Fibroblast of skin of abdomen (primary cell): ENCODE results near the gene PFKFB4.

ENCODE experiments used
- DNase-seq: peaks from one replicate; pipeline ENCODE4 v3.0.0-alpha.2; 2013

The PFKFB4 gene

GRCh38 chr3:48584836-48585235, 28.2 kb upstream of the PFKFB4 start:
- no peak for DNase-seq

GRCh38 chr3:48581621-48582481, 25.2 kb upstream of the PFKFB4 start:
- no peak for DNase-seq

DNA sequence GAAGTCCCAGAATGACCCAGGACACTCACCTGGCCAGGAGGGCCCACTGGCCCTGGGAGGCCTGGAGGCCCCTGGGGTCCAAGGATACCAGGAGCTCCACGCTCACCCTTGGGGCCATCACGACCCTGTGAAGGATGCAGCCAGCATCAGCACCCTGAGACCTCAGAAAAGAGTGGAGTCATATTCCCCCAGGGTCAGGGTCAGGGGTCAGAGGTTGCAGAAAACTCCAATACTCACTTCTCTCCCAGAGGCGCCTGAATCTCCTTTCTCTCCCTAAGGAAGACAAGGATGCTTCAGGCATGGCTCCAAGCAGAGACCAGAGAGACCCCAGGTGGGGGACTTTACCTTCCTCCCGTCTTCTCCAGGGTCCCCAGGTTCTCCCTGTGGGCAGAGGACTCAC, 20.0 kb upstream of the PFKFB4 start:
- no peak for DNase-seq

DNA sequence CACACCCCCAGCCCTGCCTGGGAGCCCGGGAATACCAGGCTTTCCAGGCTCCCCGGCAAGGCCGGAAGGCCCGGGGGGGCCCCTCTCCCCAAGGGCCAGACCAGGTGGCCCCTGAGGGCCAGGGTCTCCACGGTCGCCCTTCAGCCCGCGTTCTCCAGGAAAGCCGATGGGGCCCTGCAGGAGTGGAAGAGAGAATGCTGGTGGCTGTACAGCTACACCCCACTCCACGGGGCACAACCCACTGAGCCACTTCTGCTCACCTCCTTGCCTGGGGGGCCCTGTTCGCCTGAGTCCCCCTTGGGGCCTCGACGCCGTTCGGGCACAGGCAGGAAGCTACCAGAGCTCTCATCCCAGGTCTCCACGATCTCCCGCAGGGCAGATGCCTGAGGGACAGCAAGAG, 18.8 kb upstream of the PFKFB4 start:
- DNase-seq = no peak

- DNase-seq = no peak
These were observed 17.5 kb upstream of the PFKFB4 start for GRCh38 chr3:48573973-48574585.

DNA sequence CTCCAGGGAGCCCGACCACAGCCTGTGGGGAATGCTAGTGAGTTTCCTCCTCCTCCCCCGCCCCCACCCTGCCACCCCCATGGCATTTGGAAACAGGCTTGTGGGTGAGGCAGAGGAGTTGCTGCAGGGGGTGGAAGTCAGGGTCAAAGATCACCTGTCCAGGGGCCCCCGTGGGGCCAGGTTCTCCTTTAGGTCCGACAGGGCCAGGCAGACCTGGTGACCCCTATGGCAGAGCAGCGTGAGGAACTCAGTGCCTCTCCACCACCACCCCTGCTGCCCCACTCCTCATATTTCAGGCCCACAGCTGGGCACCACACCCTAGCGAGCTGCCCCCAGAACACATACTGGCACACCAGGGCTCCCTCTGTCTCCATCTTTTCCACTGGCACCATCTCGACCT, 15.9 kb upstream of the PFKFB4 start:
- DNase-seq = no peak

- no peak for DNase-seq
These were observed 15.3 kb upstream of the PFKFB4 start for GRCh38 chr3:48571938-48572337.

GRCh38 chr3:48569808-48570450, 13.3 kb upstream of the PFKFB4 start:
- no peak for DNase-seq

- DNase-seq = no peak
These were observed 12.8 kb upstream of the PFKFB4 start for GRCh38 chr3:48569400-48569799.

GRCh38 chr3:48568476-48568875, 11.9 kb upstream of the PFKFB4 start:
- DNase-seq = no peak

GRCh38 chr3:48567500-48567899, 10.9 kb upstream of the PFKFB4 start:
- no peak for DNase-seq

GRCh38 chr3:48567090-48567489, 10.5 kb upstream of the PFKFB4 start:
- no peak for DNase-seq

- no peak for DNase-seq
These were observed 9.8 kb upstream of the PFKFB4 start for GRCh38 chr3:48566401-48566760.

GRCh38 chr3:48565591-48566400, 9.2 kb upstream of the PFKFB4 start:
- peak; percentile 48 for DNase-seq

GRCh38 chr3:48565186-48565585, 8.6 kb upstream of the PFKFB4 start:
- no peak for DNase-seq

DNA sequence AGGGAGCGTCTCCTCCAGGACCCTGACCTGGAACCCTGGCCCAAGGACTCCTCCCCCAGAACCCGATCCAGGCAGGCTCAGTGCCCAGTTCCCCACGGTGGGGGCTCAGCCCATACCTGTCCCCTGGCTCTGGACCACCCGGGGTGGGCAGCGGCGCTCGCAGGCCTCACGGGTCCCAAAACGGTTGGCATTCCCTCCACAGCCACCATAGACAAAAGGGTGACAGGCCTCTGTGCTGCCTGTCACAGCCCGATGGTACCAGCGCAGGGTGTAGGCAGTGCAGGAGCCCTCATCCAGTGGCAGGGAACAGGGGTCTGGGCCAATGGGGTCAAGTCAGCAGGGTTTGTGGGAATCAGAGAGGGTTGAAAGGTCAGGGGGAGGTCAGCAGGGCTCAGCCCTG, 8.1 kb upstream of the PFKFB4 start:
- no peak for DNase-seq

DNA sequence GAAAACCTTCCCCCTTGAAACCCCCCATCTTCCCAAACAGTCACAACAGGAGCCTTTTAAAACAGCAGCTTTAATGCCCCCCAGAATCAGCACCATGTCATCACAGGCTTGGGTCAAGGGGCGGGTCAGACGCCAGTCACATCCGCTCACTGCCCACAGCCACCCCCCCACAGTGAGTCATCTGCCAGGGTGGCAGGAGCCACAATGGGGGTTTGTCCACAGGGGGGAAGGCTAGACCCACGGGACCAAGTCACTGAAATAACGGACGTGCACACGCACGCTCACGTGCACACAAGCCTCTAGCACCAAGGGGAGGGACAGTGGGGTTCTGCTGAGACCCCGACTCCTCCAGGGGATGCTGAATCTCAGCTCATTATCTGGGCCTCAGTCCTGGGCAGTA, 7.4 kb upstream of the PFKFB4 start:
- peak; percentile 45 for DNase-seq

GRCh38 chr3:48563382-48563918, 6.8 kb upstream of the PFKFB4 start, which contains the start of gene UCN2:
Gene UCN2 (minus strand): TSS chr3:48563781. CDS start chr3:48563124, 657 bp downstream.
- DNase-seq = peak; percentile 44

- DNase-seq = no peak
These were observed 5.9 kb upstream of the PFKFB4 start for GRCh38 chr3:48562367-48563095.

DNA sequence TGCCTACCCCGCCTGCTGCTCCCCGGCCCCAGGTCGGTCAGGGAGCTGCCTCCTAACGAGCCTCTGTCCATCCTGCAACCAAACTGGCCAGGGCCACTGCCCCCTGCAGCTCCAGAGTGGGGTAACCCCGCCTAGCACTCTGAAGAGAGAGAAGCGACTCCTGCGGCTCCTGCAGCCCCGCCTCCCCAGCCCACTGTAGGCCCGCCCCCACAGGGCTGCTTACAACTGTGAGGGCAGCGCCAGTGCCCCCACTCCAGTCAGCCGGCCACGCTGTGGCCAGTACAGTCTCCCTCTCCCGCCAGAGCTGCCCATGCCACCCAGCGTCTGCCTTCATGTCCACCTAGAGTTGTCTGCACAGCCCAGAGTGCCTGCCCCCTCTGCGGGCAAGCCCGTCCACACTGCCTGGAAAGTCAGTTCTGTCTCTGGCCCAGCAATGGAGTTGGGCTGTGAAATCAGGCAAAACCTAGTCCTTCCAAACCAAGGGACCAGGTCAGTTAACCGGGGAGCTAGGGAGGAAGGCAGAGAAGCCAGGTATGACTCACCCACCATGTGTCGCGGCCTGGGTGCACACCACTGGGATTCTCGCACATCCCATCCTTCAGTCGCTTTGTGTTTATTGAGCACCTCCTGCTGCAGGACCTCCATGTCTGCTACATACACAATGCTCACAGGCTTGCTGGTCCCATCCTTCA, 4.6 kb upstream of the PFKFB4 start:
- peak; percentile 49 for DNase-seq

DNA sequence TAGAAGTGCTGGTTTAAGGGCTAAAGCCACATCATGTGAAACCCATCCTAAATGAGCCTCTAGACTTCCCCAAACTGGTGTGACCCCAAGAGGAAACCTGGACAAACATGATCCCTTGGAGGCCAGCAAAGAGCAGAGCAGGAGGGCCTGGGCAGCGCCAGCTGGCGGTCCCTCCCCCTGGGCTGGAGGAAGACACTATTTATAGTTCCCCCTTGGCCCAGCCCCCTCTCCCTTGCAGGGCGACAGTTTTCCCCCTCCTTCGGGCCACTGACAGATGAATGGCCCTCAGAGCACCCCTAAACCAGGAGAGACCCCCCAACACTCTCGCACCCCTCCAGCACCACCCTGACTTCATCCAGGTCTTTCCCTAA, 4.0 kb upstream of the PFKFB4 start:
- DNase-seq = no peak
